Psoas muscle (tissue), 8 donors: ENCODE measurements around the gene TSKU. TPM values are rescaled to one million over a fixed set of nuclear protein-coding genes. Genes with fewer than 3 reads are reported as not detected.
A peak's percentile ranks its signal among the peaks of the same experiment; 100 is the strongest.

Experiments
- ATAC-seq, 4 donors: fragments of 200-7000 bp; cut with Tn5 transposase; one replicate each; pipeline ENCODE4 v1.9.1; 2020; ENCODE audit warnings: moderate library complexity in 3 of 4, mild to moderate bottlenecking in 2 of 4
- DNase-seq, 2 donors: peaks; one replicate each; pipeline ENCODE4 v3.0.0-alpha.2; 2020
- H3K27ac ChIP-seq: fragments of 200-600 bp; one replicate; pipeline ENCODE4 v1.8.0; 2022
- H3K27me3 ChIP-seq, 3 donors: fragments of 200-600 bp in 1 of 3; one replicate each; pipeline versions ENCODE4 v1.6.1 to v1.8.0; 2013 to 2022; ENCODE audit warnings: low read length in 2 of 3, mild to moderate bottlenecking in 2 of 3, moderate library complexity in 1 of 3; ENCODE audit not compliant: insufficient read depth in 3 of 3
- H3K36me3 ChIP-seq, 2 donors: fragments of 200-600 bp in 1 of 2; one replicate each; pipeline versions ENCODE4 v1.6.1 to v1.8.0; 2013 to 2022; ENCODE audit warnings: low read depth in 1 of 2, mild to moderate bottlenecking in 1 of 2, moderate library complexity in 1 of 2; ENCODE audit not compliant: insufficient read depth in 1 of 2
- H3K4me1 ChIP-seq: fragments of 200-600 bp; one replicate; pipeline ENCODE4 v1.8.0; 2022
- H3K4me3 ChIP-seq: fragments of 200-600 bp; one replicate; pipeline ENCODE4 v1.8.0; 2022; ENCODE audit warnings: mild to moderate bottlenecking
- H3K9me3 ChIP-seq: fragments of 200-600 bp; one replicate; pipeline ENCODE4 v1.8.0; 2022
- WGBS, 3 donors: extraction: QIAGEN DNeasy Blood & Tissue Kit; methylation state at CpG; one replicate each; pipeline versions ENCODE4 v1.1.6 to v1.1.7; 2013; 5-methylcytosine and 5-hydroxymethylcytosine counted together
- intact Hi-C, 2 donors: fragments of 100-400 bp; cut with DNase I; formaldehyde crosslinking; loops; one replicate each; pipeline versions ENCODE4 v1.11.0 to v1.14.2; 2022
- polyA plus RNA-seq, 3 donors: library from polyadenylated mRNA; stranded (reverse); fragments of 200-250 nt; gene quantifications; one replicate each; pipeline ENCODE4 v1.2.3, GENCODE V29; 2013
- total RNA-seq, 4 donors: library from RNA; stranded (reverse); fragmentation: NEBNext Ultra II Directional in 2 of 4; extraction: Animal tissue kit (Norgen Biotek cat#: 25700) in 2 of 4; gene quantifications; one replicate each; pipeline versions ENCODE4 v1.2.1 to v1.2.4, GENCODE V29; 2021 to 2023
- TF ChIP-seq, protein P1 (sequence below): fragments of 200-600 bp; IDR thresholded peaks from one replicate; pipeline ENCODE4 v1.8.0; 2022; ENCODE audit warnings: antibody characterized with exemption
- donor health status: healthy with polysubstance abuse.
- donor health status: DM: no; HTN: no; CAD: no; lungs with moderate emphysema.
- donor health status: Bipolar disorder and iron deficiency.
- donor health status: healthy.
- donor health status: DM: yes; HTN: yes; CAD: no.
- donor health status: DM: no; HTN: no; CAD: no.
- donor health status: DM: no; HTN: no; CAD: no.
- donor health status: DM: yes; HTN: yes; CAD: no.

The TSKU gene
- total and polyA plus RNA-seq, 7 donors: 3.1 to 11.4 (median 4.0) TPM

GRCh38 chr11:76805206-76805913 is 22.2 kb downstream of the TSKU start:
- H3K36me3 ChIP-seq: no peaks in the 10 kb centered on the region
- ATAC-seq (no peak), DNase-seq (no peak)
- H3K4me3 ChIP-seq: no peak overlapping the region
- 64 to 71% (median 70%) methylated on average over 8 of the region's 8 CpGs for whole genome bisulfite sequencing, 3 donors
- TF ChIP-seq, protein P1, sequence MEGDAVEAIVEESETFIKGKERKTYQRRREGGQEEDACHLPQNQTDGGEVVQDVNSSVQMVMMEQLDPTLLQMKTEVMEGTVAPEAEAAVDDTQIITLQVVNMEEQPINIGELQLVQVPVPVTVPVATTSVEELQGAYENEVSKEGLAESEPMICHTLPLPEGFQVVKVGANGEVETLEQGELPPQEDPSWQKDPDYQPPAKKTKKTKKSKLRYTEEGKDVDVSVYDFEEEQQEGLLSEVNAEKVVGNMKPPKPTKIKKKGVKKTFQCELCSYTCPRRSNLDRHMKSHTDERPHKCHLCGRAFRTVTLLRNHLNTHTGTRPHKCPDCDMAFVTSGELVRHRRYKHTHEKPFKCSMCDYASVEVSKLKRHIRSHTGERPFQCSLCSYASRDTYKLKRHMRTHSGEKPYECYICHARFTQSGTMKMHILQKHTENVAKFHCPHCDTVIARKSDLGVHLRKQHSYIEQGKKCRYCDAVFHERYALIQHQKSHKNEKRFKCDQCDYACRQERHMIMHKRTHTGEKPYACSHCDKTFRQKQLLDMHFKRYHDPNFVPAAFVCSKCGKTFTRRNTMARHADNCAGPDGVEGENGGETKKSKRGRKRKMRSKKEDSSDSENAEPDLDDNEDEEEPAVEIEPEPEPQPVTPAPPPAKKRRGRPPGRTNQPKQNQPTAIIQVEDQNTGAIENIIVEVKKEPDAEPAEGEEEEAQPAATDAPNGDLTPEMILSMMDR: no peak
- H3K4me1 ChIP-seq: no peaks in the 10 kb centered on the region
- no peaks in the 10 kb centered on the region for H3K9me3 ChIP-seq
- intact Hi-C loops: loop anchor here in 1 of 2 donors (5.0 kb wide), 1 partner anchor 287 kb away; no protein-coding TSS in a partner anchor
- no peaks in the 10 kb centered on the region for H3K27me3 ChIP-seq
- no peak overlapping the region for H3K27ac ChIP-seq

DNA sequence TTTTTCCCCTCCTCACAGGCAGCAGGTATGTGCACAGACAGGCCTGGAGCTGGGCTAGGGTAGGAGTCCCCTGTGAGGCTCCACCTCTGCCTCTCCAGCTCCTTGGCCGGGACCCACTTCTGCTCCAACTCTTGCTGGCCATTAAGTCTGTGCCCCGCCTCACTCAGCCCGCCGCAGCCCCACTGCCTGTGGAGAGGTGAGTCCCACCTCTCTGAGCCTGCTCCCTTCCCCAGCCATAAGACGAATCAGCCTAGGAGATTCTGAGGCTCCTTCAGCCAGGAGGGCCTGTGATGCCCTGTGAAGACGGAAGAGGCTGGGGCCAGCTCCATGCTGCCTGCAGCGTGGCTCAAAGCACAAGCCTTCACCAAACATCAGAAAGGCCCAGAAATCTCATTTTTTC is 23.0 kb downstream of the TSKU start:
- 92 to 98% (median 98%) methylated on average over 7 of the region's 7 CpGs for WGBS, 3 donors

GRCh38 chr11:76806608-76807205 is 23.6 kb downstream of the TSKU start:
- WGBS, 3 donors: 59 to 60% (median 60%) methylated on average over 3 of the region's 3 CpGs
- Histone ChIP-seq H3K27ac (no peak overlapping the region), H3K4me1 (no peaks in the 10 kb centered on the region), H3K4me3 (no peak overlapping the region), H3K36me3 (no peaks in the 10 kb centered on the region), H3K27me3 (no peaks in the 10 kb centered on the region), H3K9me3 (no peaks in the 10 kb centered on the region)
- no peak for ATAC-seq
- DNase-seq: no peak
- TF ChIP-seq, protein P1: no peak
- intact Hi-C loops: loop anchor here in 1 of 2 donors (2.0 to 5.0 kb wide), 2 partner anchors 112 to 286 kb away; no protein-coding TSS in a partner anchor

More for the DNA sequence above, 23.0 kb downstream of the TSKU start:
- Histone ChIP-seq H3K36me3 (no peaks in the 10 kb centered on the region), H3K9me3 (no peaks in the 10 kb centered on the region), H3K4me1 (no peaks in the 10 kb centered on the region), H3K27me3 (no peaks in the 10 kb centered on the region), H3K27ac (no peak overlapping the region), H3K4me3 (no peak overlapping the region)
- intact Hi-C loops: loop anchor here in 1 of 2 donors (2.0 to 5.0 kb wide), 2 partner anchors 113 to 286 kb away; no protein-coding TSS in a partner anchor
- ATAC-seq (no peak), DNase-seq (no peak)
- TF ChIP-seq, protein P1: no peak

- H3K27ac ChIP-seq: no peak overlapping the region
- H3K4me1 ChIP-seq: no peaks in the 10 kb centered on the region
- no peaks in the 10 kb centered on the region for H3K9me3 ChIP-seq
- intact Hi-C loops: loop anchor here in 1 of 2 donors (2.0 to 5.0 kb wide), 2 partner anchors 111 to 285 kb away; no protein-coding TSS in a partner anchor
- DNase-seq (peak; percentile 88 to 93), ATAC-seq (peak; percentile 90 to 93 (median 91))
- 8 to 13% (median 9%) methylated on average over 18 to 19 of the region's 19 CpGs for WGBS, 3 donors
- no peaks in the 10 kb centered on the region for H3K36me3 ChIP-seq
- no peaks in the 10 kb centered on the region for H3K27me3 ChIP-seq
- peak overlapping the region; percentile 12 for H3K4me3 ChIP-seq
- TF ChIP-seq, protein P1: peak; percentile 80
Observed at GRCh38 chr11:76807206-76807875, 24.2 kb downstream of the TSKU start.
